Frontal cortex (tissue), 4 donors: ENCODE data around the gene XRCC6. TPM values are rescaled to one million over a fixed set of nuclear protein-coding genes. Genes with fewer than 3 reads are reported as not detected.
"Not testable (repeated sequence)": the region's sequence is repeated elsewhere in the genome, so short reads cannot be mapped to it uniquely, and the experiment has no call there.

Experiments used
- DNase-seq, 2 donors: peaks; one replicate each; pipeline ENCODE4 v3.0.0; 2012; ENCODE audit warnings: low spot score in 2 of 2
- FAIRE-seq: peaks from 2 replicates; lab custom pipeline; 2012; peaks lifted over from hg19 to GRCh38; lab: Jason Lieb, UNC
- total RNA-seq: library from RNA; depleted of rRNA; stranded (reverse); fragments of >200 nt; gene quantifications from one replicate; pipeline ENCODE4 v1.2.3, GENCODE V29; 2014
- donor health status: control.
- donor health status: control.
- donor health status: control.

The XRCC6 gene
- total RNA-seq, 1 donor from 2014 or later, result 259 TPM

DNA sequence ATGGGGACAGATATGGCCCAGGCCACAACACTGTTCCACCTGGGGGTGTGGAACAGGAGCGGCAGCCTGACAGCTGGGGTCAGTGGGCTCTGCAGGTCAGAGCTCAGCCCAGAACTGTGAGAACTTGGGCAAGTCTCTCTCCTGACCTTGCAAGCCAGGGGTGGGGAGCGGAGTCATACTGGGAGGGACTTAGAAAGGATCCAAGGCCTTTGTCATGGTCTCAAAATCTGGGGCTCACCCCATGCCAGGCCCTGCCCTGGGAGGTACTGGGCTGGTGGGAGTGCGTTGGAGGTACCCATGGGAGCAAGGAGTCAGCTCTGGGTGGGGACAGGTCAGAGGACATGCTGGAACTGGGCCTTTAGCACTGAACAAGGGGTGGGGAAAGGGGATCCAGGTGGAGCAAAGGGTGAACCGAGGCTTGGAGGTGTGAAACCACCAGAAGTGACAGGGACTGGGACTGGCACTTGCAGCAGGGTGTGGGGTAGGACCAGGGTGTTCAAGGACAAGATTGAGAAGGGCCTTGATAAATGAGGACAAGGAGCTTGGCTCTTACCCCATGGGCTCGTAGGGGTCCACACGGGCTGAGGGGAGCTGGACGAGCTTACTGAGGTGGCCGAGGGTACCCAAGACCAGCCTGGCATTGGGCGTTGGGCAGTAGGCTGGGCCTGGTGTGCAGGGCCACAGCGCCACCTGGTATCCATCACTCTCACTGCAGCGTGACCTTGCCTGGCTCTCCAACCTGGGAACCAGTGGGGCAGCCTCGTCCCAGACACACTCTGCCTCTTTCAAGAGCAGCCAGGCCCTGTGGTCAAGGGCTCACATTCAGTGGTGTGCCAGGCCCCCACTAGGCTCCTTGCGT is 24.1 kb upstream of the XRCC6 start:
- FAIRE-seq (no peak), DNase-seq (peak; percentile 61 to 71)

DNA sequence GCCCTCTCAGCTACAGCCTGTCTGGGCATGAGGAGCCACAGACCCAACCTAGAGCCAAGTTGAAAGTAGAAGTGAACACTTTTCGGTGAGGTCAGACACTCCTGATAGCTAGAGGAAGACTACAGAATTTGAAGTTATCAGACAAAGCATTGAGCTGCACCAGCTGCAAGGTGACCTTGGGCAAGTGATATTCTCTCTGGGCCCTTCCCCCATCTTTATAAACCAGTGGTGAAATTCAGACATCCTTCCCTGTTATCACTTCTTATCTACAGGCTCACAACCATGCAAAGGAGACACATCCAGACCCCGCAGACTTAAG is 23.5 kb upstream of the XRCC6 start:
- DNase-seq (no peak), FAIRE-seq (no peak)

GRCh38 chr22:41598081-41598480 is 23.0 kb upstream of the XRCC6 start:
- no peak for DNase-seq
- FAIRE-seq, result no peak

GRCh38 chr22:41598891-41599635 is 22.0 kb upstream of the XRCC6 start:
- no peak for FAIRE-seq
- no peak for DNase-seq

DNA sequence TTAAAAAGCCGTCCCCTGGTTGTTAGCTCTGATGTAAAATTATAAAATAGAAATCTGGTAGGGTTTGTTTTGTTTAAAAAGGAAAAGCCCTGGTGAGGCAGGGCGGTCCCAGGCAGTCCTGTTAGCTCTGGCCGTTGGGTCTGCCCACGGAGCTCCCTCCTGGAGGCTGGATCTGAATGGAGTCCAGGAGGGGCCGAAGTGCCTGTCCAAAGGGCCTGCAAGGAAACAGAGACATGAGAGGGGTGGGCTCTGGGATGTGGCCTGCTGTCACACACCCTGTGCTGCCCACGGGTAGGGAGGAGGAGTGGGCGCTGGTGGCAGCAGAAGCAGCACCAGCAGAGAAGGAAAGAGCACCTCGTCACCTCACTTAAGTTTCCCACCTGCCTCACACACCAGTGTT is 20.1 kb upstream of the XRCC6 start:
- DNase-seq, result no peak
- no peak for FAIRE-seq

DNA sequence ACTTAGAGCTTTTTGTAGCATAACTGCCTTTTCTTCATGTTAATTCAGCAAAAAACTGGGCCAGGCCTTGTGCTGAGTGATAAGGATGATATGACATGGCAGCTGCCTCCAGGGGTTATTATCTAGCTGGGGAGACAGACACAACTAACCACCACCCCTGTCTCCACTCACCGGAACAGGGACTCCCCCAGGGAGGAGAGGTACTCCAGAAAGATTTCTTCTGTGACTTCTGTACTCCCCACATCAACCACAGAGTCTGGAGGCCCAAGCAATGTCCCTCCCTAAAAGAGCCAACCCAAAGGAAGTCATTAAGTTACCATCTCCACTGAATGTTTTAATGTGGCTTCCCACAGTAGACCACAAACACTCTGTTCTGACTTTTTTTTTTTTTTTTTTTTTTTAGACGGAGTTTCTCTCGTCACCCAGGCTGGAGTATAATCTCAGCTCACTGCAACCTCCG is 17.2 kb upstream of the XRCC6 start:
- no peak for DNase-seq
- FAIRE-seq, result no peak

- no peak for DNase-seq
- FAIRE-seq, result no peak
Observed at GRCh38 chr22:41608386-41608785, 12.7 kb upstream of the XRCC6 start.

- DNase-seq (no peak), FAIRE-seq (no peak)
Observed at GRCh38 chr22:41612603-41613306, 8.3 kb upstream of the XRCC6 start.

GRCh38 chr22:41613456-41613855 is 7.6 kb upstream of the XRCC6 start:
- no peak for DNase-seq
- FAIRE-seq, result no peak

DNA sequence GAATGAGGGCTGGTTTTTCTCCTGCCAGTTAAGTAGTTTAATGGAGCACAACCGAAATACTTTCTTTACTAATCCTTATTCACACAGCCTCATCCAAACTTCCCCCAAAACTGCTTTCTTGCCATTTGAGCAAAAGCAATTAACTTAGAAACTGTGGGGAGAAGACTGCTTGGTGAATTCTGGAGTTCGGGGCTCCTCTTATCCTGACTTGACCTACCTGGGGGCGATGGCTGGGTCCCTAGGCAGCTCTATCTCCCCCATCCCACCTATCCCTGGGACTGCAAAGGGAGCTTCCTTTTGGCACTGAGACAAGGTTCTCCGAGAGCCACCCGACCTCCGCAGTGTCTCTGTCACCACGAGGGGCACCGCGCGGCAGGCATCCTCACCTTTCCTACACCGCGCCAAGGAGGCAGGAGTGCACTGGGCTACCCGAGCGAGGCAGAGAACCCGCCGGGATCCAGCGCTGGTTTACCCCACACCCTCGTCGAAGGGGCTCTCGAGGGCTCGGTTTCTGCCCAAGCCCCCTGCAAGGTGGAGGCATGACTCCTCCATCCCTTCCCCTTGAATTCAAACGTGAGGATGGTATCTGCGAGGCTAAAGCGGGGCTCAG is 1.0 kb upstream of the XRCC6 start:
- no peak for FAIRE-seq

GRCh38 chr22:41620589-41621098 is 451 bp upstream of the XRCC6 start, which contains the start of gene DESI1:
Gene DESI1 (minus strand): TSS chr22:41621043. CDS start chr22:41620839, 204 bp downstream.
- no peak for DNase-seq
- no peak for FAIRE-seq

More for the DNA sequence above, 1.0 kb upstream of the XRCC6 start:
- peak in 1 of 2 donors; percentile 34 for DNase-seq

- DNase-seq (no peak), FAIRE-seq (no peak)
Observed at GRCh38 chr22:41621911-41622179, 750 bp downstream of the XRCC6 start.

DNA sequence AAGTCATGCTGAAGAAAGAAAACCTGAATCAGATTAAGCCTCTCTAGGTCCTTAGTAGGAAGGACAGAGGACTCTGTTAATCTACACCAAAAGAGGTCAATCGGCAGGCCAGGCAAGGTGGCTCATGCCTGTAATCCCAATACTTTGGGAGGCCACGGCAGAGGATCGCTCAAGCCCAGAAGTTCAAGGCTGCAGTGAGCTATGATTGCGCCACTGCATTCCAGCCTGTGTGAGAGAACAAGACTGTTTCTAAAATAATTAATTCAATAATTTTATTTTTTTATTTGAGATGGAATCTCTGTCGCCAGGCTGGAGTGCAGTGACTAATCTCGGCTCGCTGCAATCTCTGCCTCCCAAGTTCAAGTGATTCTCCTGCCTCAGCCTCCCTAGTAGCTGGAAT is 4.5 kb downstream of the XRCC6 start:
- no peak for FAIRE-seq

GRCh38 chr22:41631115-41631514 is 10.0 kb downstream of the XRCC6 start:
- not testable (repeated sequence) for DNase-seq, FAIRE-seq

More for the DNA sequence above, 4.5 kb downstream of the XRCC6 start:
- no peak for DNase-seq

- not testable (repeated sequence) for DNase-seq, FAIRE-seq
Observed at GRCh38 chr22:41631615-41632014, 10.5 kb downstream of the XRCC6 start.

DNA sequence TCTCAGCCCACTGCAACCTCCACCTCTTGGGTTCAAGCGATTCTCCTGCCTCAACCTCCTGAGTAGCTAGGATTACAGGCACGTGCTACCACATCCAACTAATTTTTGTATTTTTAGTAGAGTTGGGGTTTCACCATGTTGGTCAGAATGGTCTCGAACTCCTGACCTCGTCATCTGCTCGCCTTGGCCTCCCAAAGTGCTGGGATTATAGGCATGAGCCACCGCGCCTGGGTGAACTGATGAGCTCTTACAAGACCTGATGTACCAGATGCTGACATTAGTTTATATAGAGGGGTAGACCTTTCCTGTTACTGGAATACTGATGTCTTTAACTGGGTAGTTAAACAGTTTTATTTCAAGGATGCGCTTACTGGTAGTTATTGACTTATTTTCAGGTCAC is 13.5 kb downstream of the XRCC6 start:
- FAIRE-seq, DNase-seq: not testable (repeated sequence)

DNA sequence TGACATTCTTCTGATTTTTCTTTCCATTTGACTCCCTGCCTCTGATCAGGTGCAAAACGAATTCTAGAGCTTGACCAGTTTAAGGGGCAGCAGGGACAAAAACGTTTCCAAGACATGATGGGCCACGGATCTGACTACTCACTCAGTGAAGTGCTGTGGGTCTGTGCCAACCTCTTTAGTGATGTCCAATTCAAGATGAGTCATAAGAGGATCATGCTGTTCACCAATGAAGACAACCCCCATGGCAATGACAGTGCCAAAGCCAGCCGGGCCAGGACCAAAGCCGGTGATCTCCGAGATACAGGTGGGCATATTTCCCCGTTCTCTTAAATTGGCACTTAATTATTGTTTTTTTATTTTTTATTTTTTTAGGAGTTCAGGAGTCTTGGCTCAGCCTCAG is 15.4 kb downstream of the XRCC6 start:
- DNase-seq, result no peak
- FAIRE-seq, result no peak

- not testable (repeated sequence) for DNase-seq, FAIRE-seq
Observed at GRCh38 chr22:41637623-41638022, 16.5 kb downstream of the XRCC6 start.

GRCh38 chr22:41638124-41638523 is 17.0 kb downstream of the XRCC6 start:
- no peak for DNase-seq
- no peak for FAIRE-seq

- DNase-seq (no peak), FAIRE-seq (no peak)
Observed at GRCh38 chr22:41638748-41639147, 17.7 kb downstream of the XRCC6 start.
